DOHH2 (cell line): ENCODE data around the gene EPB41.

ENCODE experiments used
- EZH2phosphoT487 ChIP-seq: fragments of 200-600 bp; sonication (generic); IDR thresholded peaks from 2 replicates; pipeline ENCODE4 v1.6.1; 2017; ENCODE audit warnings: borderline replicate concordance, mild to moderate bottlenecking, antibody characterized with exemption, low read length, moderate library complexity, mixed read lengths
- TF ChIP-seq, protein P1 (sequence below): fragments of 200-600 bp; sonication (generic); IDR thresholded peaks from one replicate; pipeline ENCODE4 v1.5.1; 2014; ENCODE audit warnings: antibody characterized with exemption, mild to moderate bottlenecking, low read depth, low read length; ENCODE audit not compliant: poor library complexity, severe bottlenecking

DNA sequence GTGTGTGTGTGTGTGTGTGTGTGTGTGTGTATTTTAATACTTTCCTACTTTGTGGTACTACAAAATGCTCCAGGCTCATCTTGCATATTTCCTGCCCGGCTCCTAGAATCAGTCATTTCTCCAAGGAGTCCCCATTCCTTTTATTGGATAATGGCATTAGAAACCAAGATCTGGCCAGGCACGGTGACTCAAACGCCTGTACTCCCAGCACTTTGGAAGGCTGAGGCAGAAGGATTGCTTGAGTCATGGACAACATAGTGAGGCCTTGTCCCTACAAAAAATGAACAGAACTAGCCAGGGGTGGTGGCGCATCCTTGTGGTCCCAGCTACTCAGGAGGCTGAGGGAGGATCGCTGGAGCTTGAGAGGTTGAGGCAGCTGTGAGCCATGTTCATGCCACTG is 20.3 kb downstream of the EPB41 start:
- TF ChIP-seq, protein P1, sequence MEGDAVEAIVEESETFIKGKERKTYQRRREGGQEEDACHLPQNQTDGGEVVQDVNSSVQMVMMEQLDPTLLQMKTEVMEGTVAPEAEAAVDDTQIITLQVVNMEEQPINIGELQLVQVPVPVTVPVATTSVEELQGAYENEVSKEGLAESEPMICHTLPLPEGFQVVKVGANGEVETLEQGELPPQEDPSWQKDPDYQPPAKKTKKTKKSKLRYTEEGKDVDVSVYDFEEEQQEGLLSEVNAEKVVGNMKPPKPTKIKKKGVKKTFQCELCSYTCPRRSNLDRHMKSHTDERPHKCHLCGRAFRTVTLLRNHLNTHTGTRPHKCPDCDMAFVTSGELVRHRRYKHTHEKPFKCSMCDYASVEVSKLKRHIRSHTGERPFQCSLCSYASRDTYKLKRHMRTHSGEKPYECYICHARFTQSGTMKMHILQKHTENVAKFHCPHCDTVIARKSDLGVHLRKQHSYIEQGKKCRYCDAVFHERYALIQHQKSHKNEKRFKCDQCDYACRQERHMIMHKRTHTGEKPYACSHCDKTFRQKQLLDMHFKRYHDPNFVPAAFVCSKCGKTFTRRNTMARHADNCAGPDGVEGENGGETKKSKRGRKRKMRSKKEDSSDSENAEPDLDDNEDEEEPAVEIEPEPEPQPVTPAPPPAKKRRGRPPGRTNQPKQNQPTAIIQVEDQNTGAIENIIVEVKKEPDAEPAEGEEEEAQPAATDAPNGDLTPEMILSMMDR = no peak
- TF ChIP-seq EZH2phosphoT487 = no peak
